GM12873 (cell line): Measurements from ENCODE around the gene TP63.
A peak's percentile ranks its signal among the peaks of the same experiment; 100 is the strongest.

Experiments
- CTCF ChIP-seq: IDR thresholded peaks from 2 replicates; pipeline ENCODE4 v1.5.1; 2012; ENCODE audit warnings: low read depth, mild to moderate bottlenecking, moderate library complexity, low read length, control low read depth; ENCODE audit not compliant: insufficient read depth; ENCODE audit errors: missing control alignments

TP63 gene

DNA sequence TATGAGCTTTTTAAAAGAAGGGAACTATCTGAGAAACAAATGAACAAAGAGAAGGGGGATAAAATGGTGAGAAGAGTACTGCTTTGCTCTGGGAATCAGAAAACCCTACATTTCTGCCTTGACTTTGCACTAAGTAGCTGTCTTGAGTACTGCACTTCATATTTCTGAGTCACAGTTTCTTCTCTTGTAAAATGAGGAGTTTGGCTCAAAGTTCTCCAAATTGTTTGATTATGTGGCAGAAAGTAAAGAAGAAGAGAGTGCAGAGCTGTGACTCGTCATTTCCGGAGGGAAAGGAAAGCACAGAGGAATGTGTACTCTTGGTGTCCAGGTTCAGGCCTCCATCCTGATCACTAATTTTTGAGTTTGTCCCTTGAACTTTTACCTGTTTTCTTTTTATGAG lies 54.7 kb downstream of the TP63 start:
- no peak for TF ChIP-seq CTCF

DNA sequence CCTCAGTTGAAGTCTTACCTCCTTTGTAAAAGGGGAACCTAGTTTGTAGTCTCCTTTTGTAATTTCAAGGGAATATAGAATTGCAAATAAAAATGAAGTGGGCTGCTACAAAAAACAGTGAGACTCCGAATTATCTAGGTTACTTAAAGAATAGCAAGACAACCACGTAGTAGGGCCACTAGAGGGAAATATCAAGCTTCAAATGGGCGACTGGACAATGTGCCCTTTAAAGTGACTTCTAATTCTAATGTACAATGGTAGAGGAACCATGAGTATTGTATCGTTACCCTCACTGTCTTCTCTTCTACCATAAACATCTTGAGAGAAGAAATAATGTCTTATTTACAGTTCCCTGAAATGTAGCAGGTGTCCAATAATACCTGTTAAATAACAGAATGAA lies 56.3 kb downstream of the TP63 start:
- peak; percentile 2 for TF ChIP-seq CTCF

DNA sequence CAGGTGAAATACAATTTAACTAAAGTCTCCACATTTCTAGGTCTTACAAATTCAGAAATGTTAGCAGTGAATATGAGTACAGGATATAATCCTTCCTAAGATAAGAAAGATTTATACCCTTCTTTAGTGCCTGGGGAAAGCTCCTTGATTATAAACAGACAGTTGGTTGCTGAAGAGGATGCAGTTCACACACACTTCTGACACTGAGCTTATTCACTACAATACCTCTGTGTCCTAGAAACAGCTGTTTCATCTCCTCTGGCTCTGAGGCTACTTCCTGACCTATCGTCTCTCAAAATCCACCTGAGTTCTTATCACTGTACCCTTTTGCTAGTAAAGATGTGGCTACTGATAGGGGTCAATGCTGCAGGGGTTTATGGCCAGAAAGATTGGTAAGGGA lies 57.1 kb downstream of the TP63 start:
- TF ChIP-seq CTCF = no peak

GRCh38 chr3:189689625-189690024 lies 58.4 kb downstream of the TP63 start:
- no peak for TF ChIP-seq CTCF

DNA sequence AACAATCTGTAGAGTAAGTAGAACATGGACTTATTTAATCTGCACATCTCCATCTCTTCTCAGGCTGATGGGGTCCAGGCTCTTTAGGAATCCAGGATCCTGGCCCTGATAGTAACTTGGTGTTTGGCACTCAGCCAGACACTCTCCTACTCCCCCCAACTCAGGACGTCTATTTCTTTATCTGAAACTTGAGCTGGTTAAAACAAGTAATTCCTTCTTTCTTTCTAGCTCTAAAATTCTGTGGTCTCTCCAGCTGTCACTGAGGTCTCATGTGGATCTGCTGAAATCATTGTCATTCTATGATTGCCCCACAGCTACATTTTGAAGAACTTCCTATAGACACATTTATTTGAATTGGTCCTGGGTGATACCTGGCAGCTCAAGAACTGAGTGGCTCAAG lies 59.0 kb downstream of the TP63 start:
- TF ChIP-seq CTCF = no peak

DNA sequence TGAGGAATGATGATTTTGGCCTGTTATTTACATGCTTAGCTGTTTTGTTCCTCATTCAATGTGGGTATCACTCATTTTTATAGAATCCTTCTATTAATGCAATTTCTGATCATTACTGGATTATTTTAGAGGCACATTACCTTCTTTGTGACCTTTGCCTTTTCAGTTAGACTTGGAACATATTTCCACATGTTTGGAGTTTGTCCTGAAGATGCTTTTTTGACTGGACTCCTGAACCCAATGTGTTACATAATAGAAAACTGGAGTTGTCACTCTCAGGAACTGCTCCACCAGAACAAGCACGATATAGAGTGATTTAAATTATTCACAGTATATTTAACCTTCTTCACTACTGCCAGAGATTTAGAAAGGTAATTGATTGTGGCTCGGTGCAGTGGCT lies 59.5 kb downstream of the TP63 start:
- TF ChIP-seq CTCF = no peak

GRCh38 chr3:189695400-189695799 lies 64.2 kb downstream of the TP63 start:
- no peak for TF ChIP-seq CTCF

DNA sequence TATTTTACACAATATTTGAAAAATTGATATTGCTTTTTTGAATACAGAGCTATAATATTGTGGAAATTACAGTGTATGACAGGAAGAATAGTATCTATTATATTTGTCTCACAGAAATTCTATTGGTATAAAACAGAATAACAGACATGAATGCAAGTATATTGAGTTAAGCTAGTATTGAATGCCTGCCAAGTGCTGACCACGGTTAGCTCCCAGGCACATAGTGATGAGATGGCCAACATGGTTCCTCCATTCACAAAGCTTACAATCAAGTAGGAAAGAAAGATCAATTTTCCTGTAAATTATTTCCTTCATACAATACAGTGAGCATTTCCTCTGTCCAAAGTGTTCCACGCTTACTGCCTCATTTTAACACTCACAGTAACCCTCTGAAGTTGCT lies 67.6 kb downstream of the TP63 start:
- no peak for TF ChIP-seq CTCF
